Skin of body (tissue), 3 donors: ENCODE data around the gene FCRL6. TPM values are rescaled to one million over a fixed set of nuclear protein-coding genes. Genes with fewer than 3 reads are reported as not detected.

Source experiments
- DNase-seq: peaks from one replicate; lab custom pipeline; 2025; lab: John Stamatoyannopoulos, UW
- small RNA-seq: library from RNA; depleted of rRNA; stranded (forward); fragments of <200 nt; gene quantifications from one replicate; pipeline ENCODE3, GENCODE V24; 2014; ENCODE audit warnings: low replicate concordance
- total RNA-seq: library from RNA; depleted of rRNA; stranded (reverse); fragments of >200 nt; gene quantifications from one replicate; pipeline ENCODE4 v1.2.3, GENCODE V29; 2014

FCRL6 gene
- total RNA-seq, 1 donor from 2014 or later, result 0.49 TPM

GRCh38 chr1:159862031-159862430 is 59.9 kb downstream of the FCRL6 start:
- DNase-seq, result no peak

- no peak for DNase-seq
These were observed 60.4 kb downstream of the FCRL6 start, which contains the start of gene VSIG8 for GRCh38 chr1:159862557-159862956. VSIG8 (minus strand) TSS chr1:159862657; CDS start chr1:159862521, 136 bp downstream.

GRCh38 chr1:159864262-159864661 is 62.1 kb downstream of the FCRL6 start:
- DNase-seq, result no peak

Small RNAs within 50 kb of the gene (small RNA-seq; reads per million reads assigned to genes)
- gene RF00570, result 0.14 reads per million

Other genes starting within 250 kb of the FCRL6 start
- gene APCS, start 214.5 kb upstream of the FCRL6 start, total RNA-seq, result not detected
- gene CRP, start 87.8 kb upstream of the FCRL6 start, total RNA-seq, result not detected
- gene DUSP23, start 21.4 kb upstream of the FCRL6 start, total RNA-seq, result 11.1 TPM
- gene SLAMF8, start 24.5 kb downstream of the FCRL6 start, total RNA-seq, result 0.20 TPM
- 8.2 TPM for gene VSIG8, start 60.3 kb downstream of the FCRL6 start, total RNA-seq
- 0.59 TPM for gene CFAP45, start 97.8 kb downstream of the FCRL6 start, total RNA-seq
- 145 TPM for gene TAGLN2, start 123.1 kb downstream of the FCRL6 start, total RNA-seq
- 8.4 TPM for gene IGSF9, start 143.3 kb downstream of the FCRL6 start, total RNA-seq
- gene SLAMF9, start 151.9 kb downstream of the FCRL6 start, total RNA-seq, result not detected
- 3.5 TPM for gene PIGM, start 229.6 kb downstream of the FCRL6 start, total RNA-seq